22Rv1 (cell line): Measurements from ENCODE around the gene HOXB2.

ENCODE experiments used
- ZFX ChIP-seq: fragments of 450-650 bp; IDR thresholded peaks from 2 replicates; pipeline ENCODE4 v1.6.1; 2017; ENCODE audit warnings: antibody characterized with exemption, borderline replicate concordance
- TF ChIP-seq, protein P1 (sequence below): fragments of 450-650 bp; IDR thresholded peaks from 2 replicates; pipeline ENCODE4 v1.5.1; 2017; ENCODE audit warnings: mild to moderate bottlenecking

DNA sequence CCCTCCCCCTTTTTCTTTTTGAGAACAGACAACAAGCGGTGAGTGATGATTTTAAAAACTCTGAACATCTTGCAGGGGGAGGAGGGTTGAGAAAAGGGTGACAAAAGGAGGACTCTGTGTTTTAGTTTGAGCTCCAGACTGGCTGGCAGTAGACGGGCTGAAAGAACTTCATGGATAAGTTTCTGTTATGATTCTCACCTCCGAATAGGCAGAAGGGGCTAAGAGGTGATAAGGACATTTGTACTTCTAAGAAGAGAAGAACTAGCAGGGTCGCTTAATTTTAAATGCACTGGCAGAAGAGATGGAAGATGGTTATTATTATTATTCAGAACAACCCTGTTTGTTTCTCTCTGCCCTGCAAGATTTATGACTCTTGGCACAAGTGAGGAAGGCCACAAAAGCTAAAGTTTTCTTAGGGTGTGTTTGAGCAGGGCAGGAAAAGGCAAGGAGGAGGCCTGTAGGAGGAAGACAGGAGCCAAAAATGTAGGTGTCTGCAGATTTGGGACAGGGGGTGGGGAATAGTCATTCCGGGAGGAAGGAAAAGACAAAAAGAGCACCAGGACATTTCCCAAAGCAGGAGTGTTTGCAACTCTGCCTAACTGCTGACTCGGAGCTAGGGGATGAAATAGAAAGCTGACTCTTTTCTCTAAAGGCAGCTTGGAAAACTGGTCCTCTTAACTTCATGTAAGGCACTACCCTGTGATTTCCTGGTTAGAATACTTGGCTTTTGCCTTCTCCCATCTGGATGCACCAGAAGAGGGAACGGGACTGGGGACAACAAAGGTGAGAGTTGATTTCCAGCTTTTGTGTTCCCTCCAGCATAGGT is 11.9 kb upstream of the HOXB2 start:
- TF ChIP-seq, protein P1, sequence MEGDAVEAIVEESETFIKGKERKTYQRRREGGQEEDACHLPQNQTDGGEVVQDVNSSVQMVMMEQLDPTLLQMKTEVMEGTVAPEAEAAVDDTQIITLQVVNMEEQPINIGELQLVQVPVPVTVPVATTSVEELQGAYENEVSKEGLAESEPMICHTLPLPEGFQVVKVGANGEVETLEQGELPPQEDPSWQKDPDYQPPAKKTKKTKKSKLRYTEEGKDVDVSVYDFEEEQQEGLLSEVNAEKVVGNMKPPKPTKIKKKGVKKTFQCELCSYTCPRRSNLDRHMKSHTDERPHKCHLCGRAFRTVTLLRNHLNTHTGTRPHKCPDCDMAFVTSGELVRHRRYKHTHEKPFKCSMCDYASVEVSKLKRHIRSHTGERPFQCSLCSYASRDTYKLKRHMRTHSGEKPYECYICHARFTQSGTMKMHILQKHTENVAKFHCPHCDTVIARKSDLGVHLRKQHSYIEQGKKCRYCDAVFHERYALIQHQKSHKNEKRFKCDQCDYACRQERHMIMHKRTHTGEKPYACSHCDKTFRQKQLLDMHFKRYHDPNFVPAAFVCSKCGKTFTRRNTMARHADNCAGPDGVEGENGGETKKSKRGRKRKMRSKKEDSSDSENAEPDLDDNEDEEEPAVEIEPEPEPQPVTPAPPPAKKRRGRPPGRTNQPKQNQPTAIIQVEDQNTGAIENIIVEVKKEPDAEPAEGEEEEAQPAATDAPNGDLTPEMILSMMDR = no peak
- no peak for TF ChIP-seq ZFX
